Loucy (cell line): ENCODE data around the gene HOXD12.

ENCODE experiments used
- H2AFZ ChIP-seq: fragments of 200-600 bp; sonication (generic); 2 replicates; pipeline ENCODE4 v1.6.0; 2016; ENCODE audit warnings: antibody characterized with exemption, mild to moderate bottlenecking, low read length, moderate library complexity
- H3F3A ChIP-seq: fragments of 200-600 bp; 2 replicates; pipeline ENCODE4 v1.6.0; 2016; ENCODE audit warnings: antibody characterized with exemption, low read depth, mild to moderate bottlenecking
- H3K27me3 ChIP-seq: fragments of 200-600 bp; sonication (generic); 2 replicates; pipeline ENCODE4 v1.6.1; 2014; ENCODE audit warnings: low read length, mild to moderate bottlenecking; ENCODE audit not compliant: insufficient read depth, poor library complexity, severe bottlenecking
- H3K36me3 ChIP-seq: fragments of 200-600 bp; sonication (generic); 2 replicates; pipeline ENCODE4 v1.6.1; 2016; ENCODE audit warnings: low read length; ENCODE audit not compliant: insufficient read depth
- H3K4me1 ChIP-seq: fragments of 200-600 bp; sonication (generic); 2 replicates; pipeline ENCODE4 v1.5.1; 2014; ENCODE audit warnings: low read length, mild to moderate bottlenecking; ENCODE audit not compliant: insufficient read depth, poor library complexity, severe bottlenecking
- H3K4me2 ChIP-seq: fragments of 200-600 bp; sonication (generic); 2 replicates; pipeline ENCODE4 v1.6.0; 2014; ENCODE audit warnings: antibody characterized with exemption, low read length, low read depth, mild to moderate bottlenecking; ENCODE audit not compliant: poor library complexity, severe bottlenecking
- H3K4me3 ChIP-seq: fragments of 200-600 bp; sonication (generic); 2 replicates; pipeline ENCODE4 v1.5.1; 2014; ENCODE audit warnings: low read length, mild to moderate bottlenecking, mixed read lengths; ENCODE audit not compliant: poor library complexity, severe bottlenecking
- H3K79me2 ChIP-seq: fragments of 200-600 bp; sonication (generic); 2 replicates; pipeline ENCODE4 v1.6.1; 2014; ENCODE audit warnings: low read length; ENCODE audit not compliant: insufficient read depth
- H3K9ac ChIP-seq: fragments of 200-600 bp; sonication (generic); 2 replicates; pipeline ENCODE4 v1.6.0; 2014; ENCODE audit warnings: mild to moderate bottlenecking, low read depth, low read length, moderate library complexity; ENCODE audit not compliant: poor library complexity, severe bottlenecking
- H3K9me2 ChIP-seq: fragments of 200-600 bp; sonication (generic); replicated peaks from 2 replicates; pipeline ENCODE4 v1.6.1; 2016; ENCODE audit warnings: low read depth, low read length, mixed read lengths
- H3K9me3 ChIP-seq: fragments of 200-600 bp; sonication (generic); 2 replicates; pipeline ENCODE4 v1.6.1; 2014; ENCODE audit warnings: mild to moderate bottlenecking, antibody characterized with exemption, low read length, low read depth; ENCODE audit not compliant: insufficient read depth
- H4K20me1 ChIP-seq: fragments of 200-600 bp; sonication (generic); 2 replicates; pipeline ENCODE4 v1.6.0; 2014; ENCODE audit warnings: antibody characterized with exemption, low read length, mild to moderate bottlenecking; ENCODE audit not compliant: insufficient read depth, poor library complexity, severe bottlenecking
- EZH2phosphoT487 ChIP-seq: fragments of 200-600 bp; IDR thresholded peaks from 2 replicates; pipeline ENCODE4 v1.6.1; 2018; ENCODE audit warnings: antibody characterized with exemption, mild to moderate bottlenecking, moderate library complexity, borderline replicate concordance
- TF ChIP-seq, protein P1 (sequence below): fragments of 200-600 bp; sonication (generic); conservative IDR thresholded peaks from 2 replicates; pipeline ENCODE4 v1.5.1; 2014; ENCODE audit warnings: mild to moderate bottlenecking, antibody characterized with exemption, low read length

The HOXD12 gene

DNA sequence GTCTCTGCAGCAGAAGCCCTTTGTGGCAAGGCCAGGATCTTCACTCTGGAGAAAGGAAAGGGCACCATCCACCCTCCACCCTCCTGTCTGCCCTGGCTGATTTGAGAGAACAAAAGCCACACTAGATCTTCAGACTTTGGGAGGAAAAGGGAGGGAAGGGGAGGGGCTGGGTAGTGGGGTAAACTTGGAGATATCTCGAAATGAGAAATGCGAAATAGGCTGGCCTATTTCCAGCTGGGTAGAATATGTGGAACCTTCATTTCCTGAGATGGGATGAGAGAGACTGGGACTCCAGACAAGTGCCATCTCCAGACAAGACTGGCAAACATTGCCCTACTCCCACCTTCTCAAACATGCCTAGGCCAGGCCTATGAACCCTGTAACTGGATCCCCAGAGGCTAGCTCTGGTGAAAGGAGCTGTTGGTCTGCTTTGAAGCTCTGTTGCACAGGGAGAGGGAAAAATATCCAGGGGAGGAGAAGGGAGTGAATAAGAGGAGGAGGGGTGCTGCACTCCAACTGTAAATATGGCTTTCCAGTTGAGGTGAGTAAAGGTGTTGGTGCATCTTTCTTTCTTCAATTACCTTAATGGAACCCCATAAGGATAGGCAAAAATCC lies 1.7 kb downstream of the HOXD12 start:
- H3K9ac ChIP-seq, result no peak overlapping the region
- H4K20me1 ChIP-seq, result no peaks in the 10 kb centered on the region
- H3K4me2 ChIP-seq, result no peak overlapping the region
- H3K27me3 ChIP-seq, result no peaks in the 10 kb centered on the region
- no peak overlapping the region for H3K4me3 ChIP-seq
- H3F3A ChIP-seq, result no peaks in the 10 kb centered on the region
- H3K4me1 ChIP-seq, result peaks cover 11% of the 10 kb centered on the region
- H3K36me3 ChIP-seq, result no peaks in the 10 kb centered on the region
- H3K9me2 ChIP-seq, result no peaks in the 10 kb centered on the region
- H3K9me3 ChIP-seq, result no peaks in the 10 kb centered on the region
- TF ChIP-seq, protein P1, sequence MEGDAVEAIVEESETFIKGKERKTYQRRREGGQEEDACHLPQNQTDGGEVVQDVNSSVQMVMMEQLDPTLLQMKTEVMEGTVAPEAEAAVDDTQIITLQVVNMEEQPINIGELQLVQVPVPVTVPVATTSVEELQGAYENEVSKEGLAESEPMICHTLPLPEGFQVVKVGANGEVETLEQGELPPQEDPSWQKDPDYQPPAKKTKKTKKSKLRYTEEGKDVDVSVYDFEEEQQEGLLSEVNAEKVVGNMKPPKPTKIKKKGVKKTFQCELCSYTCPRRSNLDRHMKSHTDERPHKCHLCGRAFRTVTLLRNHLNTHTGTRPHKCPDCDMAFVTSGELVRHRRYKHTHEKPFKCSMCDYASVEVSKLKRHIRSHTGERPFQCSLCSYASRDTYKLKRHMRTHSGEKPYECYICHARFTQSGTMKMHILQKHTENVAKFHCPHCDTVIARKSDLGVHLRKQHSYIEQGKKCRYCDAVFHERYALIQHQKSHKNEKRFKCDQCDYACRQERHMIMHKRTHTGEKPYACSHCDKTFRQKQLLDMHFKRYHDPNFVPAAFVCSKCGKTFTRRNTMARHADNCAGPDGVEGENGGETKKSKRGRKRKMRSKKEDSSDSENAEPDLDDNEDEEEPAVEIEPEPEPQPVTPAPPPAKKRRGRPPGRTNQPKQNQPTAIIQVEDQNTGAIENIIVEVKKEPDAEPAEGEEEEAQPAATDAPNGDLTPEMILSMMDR, result no peak
- no peak for TF ChIP-seq EZH2phosphoT487
- H3K79me2 ChIP-seq, result no peaks in the 10 kb centered on the region
- H2AFZ ChIP-seq, result no peak overlapping the region

DNA sequence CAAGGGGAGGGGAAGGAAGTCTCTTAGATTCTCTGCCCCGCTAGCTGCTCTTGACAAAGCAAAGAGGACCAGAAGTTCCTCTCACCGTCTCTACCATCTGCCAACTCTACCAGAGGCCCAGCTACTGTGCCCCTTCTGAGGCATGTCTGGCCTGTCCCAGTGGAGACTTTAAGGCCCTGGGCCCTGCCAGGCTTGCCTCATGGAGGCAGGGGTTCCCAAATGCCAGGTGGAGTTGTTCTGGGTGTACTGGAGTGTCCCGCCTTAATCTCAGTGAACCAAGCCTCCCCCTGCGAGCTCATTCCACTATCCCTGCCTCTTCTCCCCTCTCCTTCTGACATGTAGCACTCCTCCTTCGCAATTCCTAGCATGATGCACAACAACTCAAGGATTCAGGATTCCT lies 2.2 kb downstream of the HOXD12 start:
- H3K9me3 ChIP-seq, result no peaks in the 10 kb centered on the region
- H3K4me1 ChIP-seq, result peaks cover 6% of the 10 kb centered on the region
- no peak overlapping the region for H3K9ac ChIP-seq
- H4K20me1 ChIP-seq, result no peaks in the 10 kb centered on the region
- H3K79me2 ChIP-seq, result no peaks in the 10 kb centered on the region
- TF ChIP-seq, protein P1, result no peak
- TF ChIP-seq EZH2phosphoT487, result no peak
- no peak overlapping the region for H3K4me3 ChIP-seq
- H3K9me2 ChIP-seq, result no peaks in the 10 kb centered on the region
- H3K27me3 ChIP-seq, result no peaks in the 10 kb centered on the region
- no peaks in the 10 kb centered on the region for H3F3A ChIP-seq
- no peak overlapping the region for H2AFZ ChIP-seq
- no peak overlapping the region for H3K4me2 ChIP-seq
- H3K36me3 ChIP-seq, result no peaks in the 10 kb centered on the region

DNA sequence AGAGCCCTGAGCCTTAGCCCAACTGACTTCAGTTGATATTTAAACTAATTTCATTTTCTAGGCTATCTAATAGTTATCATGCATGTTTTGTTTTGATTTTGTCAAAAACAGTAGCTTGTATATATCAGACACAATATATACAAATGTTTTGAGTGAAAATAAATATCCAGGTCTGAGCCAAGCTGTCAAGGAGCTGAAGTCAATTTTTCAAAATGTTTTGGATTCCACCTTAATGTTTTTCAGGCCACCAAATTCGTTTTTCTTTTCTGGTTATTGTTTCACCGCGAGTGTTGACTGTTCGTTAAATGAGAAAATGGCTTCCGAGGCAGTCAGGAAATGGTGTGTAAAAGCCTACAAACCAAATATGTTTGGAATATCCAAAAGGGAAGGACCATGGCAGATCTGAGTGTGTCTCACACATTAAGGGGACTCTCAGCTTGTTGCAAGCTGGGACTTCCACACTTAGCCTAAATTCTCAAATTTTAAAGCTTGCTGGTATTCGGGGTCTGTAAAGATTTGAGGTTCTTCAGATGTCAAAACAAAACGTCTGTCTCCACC lies 2.8 kb downstream of the HOXD12 start:
- Histone ChIP-seq H3K4me2 (no peak overlapping the region), H3K4me1 (peaks cover 3% of the 10 kb centered on the region), H3K9me2 (no peaks in the 10 kb centered on the region), H3K9ac (no peak overlapping the region), H3K9me3 (no peaks in the 10 kb centered on the region), H3K79me2 (no peaks in the 10 kb centered on the region), H3F3A (no peaks in the 10 kb centered on the region), H3K4me3 (no peak overlapping the region), H2AFZ (no peak overlapping the region), H4K20me1 (no peaks in the 10 kb centered on the region), H3K36me3 (no peaks in the 10 kb centered on the region), H3K27me3 (no peaks in the 10 kb centered on the region)
- no peak for TF ChIP-seq EZH2phosphoT487
- TF ChIP-seq, protein P1, result no peak
